Stimulated activated naive CD8-positive, alpha-beta T cell treated with anti-CD3 and anti-CD28 coated beads, Interleukin-15, Interleukin-2, amounts not matched to agents 100 ng/mL and 50 ng/mL, for 24 hours (primary cell): ENCODE data around the gene UBXN4.

Source experiments
- H3K27ac Mint-ChIP-seq: one replicate; pipeline ENCODE4 v1.8.0; 2021; ENCODE audit warnings: mild to moderate bottlenecking, mixed read lengths
- H3K27me3 Mint-ChIP-seq: one replicate; pipeline ENCODE4 v1.8.0; 2021; ENCODE audit warnings: mixed read lengths
- H3K36me3 Mint-ChIP-seq: one replicate; pipeline ENCODE4 v1.8.0; 2021; ENCODE audit warnings: low read depth, mixed read lengths
- H3K4me1 Mint-ChIP-seq: one replicate; pipeline ENCODE4 v1.8.0; 2021; ENCODE audit warnings: low read depth, mixed read lengths
- H3K4me3 Mint-ChIP-seq: one replicate; pipeline ENCODE4 v1.8.0; 2021; ENCODE audit warnings: mild to moderate bottlenecking, mixed read lengths
- H3K9me3 Mint-ChIP-seq: one replicate; pipeline ENCODE4 v1.8.0; 2021; ENCODE audit warnings: mixed read lengths

UBXN4 gene

GRCh38 chr2:135742325-135742757 is 686 bp downstream of the UBXN4 start:
- Mint-ChIP-seq H3K9me3 (no peaks in the 10 kb centered on the region), H3K4me1 (peaks cover 43% of the 10 kb centered on the region), H3K36me3 (peaks cover 32% of the 10 kb centered on the region), H3K4me3 (peak overlapping the region; percentile 89), H3K27me3 (no peaks in the 10 kb centered on the region), H3K27ac (peak overlapping the region; percentile 96)

GRCh38 chr2:135743860-135744259 is 2.2 kb downstream of the UBXN4 start:
- H3K36me3 Mint-ChIP-seq = peaks cover 42% of the 10 kb centered on the region
- peaks cover 43% of the 10 kb centered on the region for H3K4me1 Mint-ChIP-seq
- H3K9me3 Mint-ChIP-seq = no peaks in the 10 kb centered on the region
- H3K27me3 Mint-ChIP-seq = no peaks in the 10 kb centered on the region
- peak overlapping the region; percentile 65 for H3K27ac Mint-ChIP-seq
- peak overlapping the region; percentile 73 for H3K4me3 Mint-ChIP-seq

- H3K27ac Mint-ChIP-seq = no peak overlapping the region
- peaks cover 49% of the 10 kb centered on the region for H3K36me3 Mint-ChIP-seq
- H3K27me3 Mint-ChIP-seq = no peaks in the 10 kb centered on the region
- peaks cover 43% of the 10 kb centered on the region for H3K4me1 Mint-ChIP-seq
- H3K4me3 Mint-ChIP-seq = no peak overlapping the region
- no peaks in the 10 kb centered on the region for H3K9me3 Mint-ChIP-seq
Observed at GRCh38 chr2:135744760-135745314, 3.2 kb downstream of the UBXN4 start.

- H3K4me1 Mint-ChIP-seq = peaks cover 43% of the 10 kb centered on the region
- no peaks in the 10 kb centered on the region for H3K9me3 Mint-ChIP-seq
- H3K27ac Mint-ChIP-seq = no peak overlapping the region
- H3K36me3 Mint-ChIP-seq = peaks cover 53% of the 10 kb centered on the region
- H3K27me3 Mint-ChIP-seq = no peaks in the 10 kb centered on the region
- H3K4me3 Mint-ChIP-seq = no peak overlapping the region
Observed at GRCh38 chr2:135745545-135745944, 3.9 kb downstream of the UBXN4 start.

- Mint-ChIP-seq H3K27me3 (no peaks in the 10 kb centered on the region), H3K9me3 (peaks cover 10% of the 10 kb centered on the region), H3K4me1 (peaks cover 8% of the 10 kb centered on the region), H3K36me3 (peaks cover 71% of the 10 kb centered on the region), H3K4me3 (no peak overlapping the region), H3K27ac (no peak overlapping the region)
Observed at GRCh38 chr2:135755573-135755972, 13.9 kb downstream of the UBXN4 start.

- Mint-ChIP-seq H3K36me3 (peaks cover 77% of the 10 kb centered on the region), H3K27me3 (no peaks in the 10 kb centered on the region), H3K4me3 (no peak overlapping the region), H3K4me1 (peaks cover 8% of the 10 kb centered on the region), H3K27ac (no peak overlapping the region), H3K9me3 (peaks cover 10% of the 10 kb centered on the region)
Observed at GRCh38 chr2:135756692-135757091, 15.0 kb downstream of the UBXN4 start.

GRCh38 chr2:135762022-135762421 is 20.4 kb downstream of the UBXN4 start:
- peaks cover 15% of the 10 kb centered on the region for H3K4me1 Mint-ChIP-seq
- peaks cover 67% of the 10 kb centered on the region for H3K36me3 Mint-ChIP-seq
- H3K27me3 Mint-ChIP-seq = no peaks in the 10 kb centered on the region
- no peak overlapping the region for H3K27ac Mint-ChIP-seq
- peaks cover under 1% of the 10 kb centered on the region for H3K9me3 Mint-ChIP-seq
- no peak overlapping the region for H3K4me3 Mint-ChIP-seq

- Mint-ChIP-seq H3K27me3 (no peaks in the 10 kb centered on the region), H3K27ac (no peak overlapping the region), H3K4me3 (no peak overlapping the region), H3K36me3 (peaks cover 66% of the 10 kb centered on the region), H3K4me1 (peaks cover 18% of the 10 kb centered on the region), H3K9me3 (no peaks in the 10 kb centered on the region)
Observed at GRCh38 chr2:135762530-135762929, 20.9 kb downstream of the UBXN4 start.

- Mint-ChIP-seq H3K36me3 (peaks cover 68% of the 10 kb centered on the region), H3K27me3 (no peaks in the 10 kb centered on the region), H3K9me3 (no peaks in the 10 kb centered on the region), H3K4me3 (no peak overlapping the region), H3K4me1 (peaks cover 20% of the 10 kb centered on the region), H3K27ac (no peak overlapping the region)
Observed at GRCh38 chr2:135768863-135769262, 27.2 kb downstream of the UBXN4 start.

- peak overlapping the region; percentile 57 for H3K27ac Mint-ChIP-seq
- peaks cover 72% of the 10 kb centered on the region for H3K36me3 Mint-ChIP-seq
- H3K4me1 Mint-ChIP-seq = peaks cover 13% of the 10 kb centered on the region
- no peak overlapping the region for H3K4me3 Mint-ChIP-seq
- no peaks in the 10 kb centered on the region for H3K9me3 Mint-ChIP-seq
- H3K27me3 Mint-ChIP-seq = no peaks in the 10 kb centered on the region
Observed at GRCh38 chr2:135773319-135773718, 31.7 kb downstream of the UBXN4 start.

GRCh38 chr2:135773917-135774316 is 32.3 kb downstream of the UBXN4 start:
- peaks cover 13% of the 10 kb centered on the region for H3K4me1 Mint-ChIP-seq
- no peak overlapping the region for H3K27ac Mint-ChIP-seq
- H3K36me3 Mint-ChIP-seq = peaks cover 74% of the 10 kb centered on the region
- H3K27me3 Mint-ChIP-seq = no peaks in the 10 kb centered on the region
- no peak overlapping the region for H3K4me3 Mint-ChIP-seq
- H3K9me3 Mint-ChIP-seq = no peaks in the 10 kb centered on the region

GRCh38 chr2:135775420-135775819 is 33.8 kb downstream of the UBXN4 start:
- H3K27me3 Mint-ChIP-seq = no peaks in the 10 kb centered on the region
- H3K4me1 Mint-ChIP-seq = peaks cover 13% of the 10 kb centered on the region
- H3K9me3 Mint-ChIP-seq = no peaks in the 10 kb centered on the region
- H3K27ac Mint-ChIP-seq = no peak overlapping the region
- H3K36me3 Mint-ChIP-seq = peaks cover 70% of the 10 kb centered on the region
- no peak overlapping the region for H3K4me3 Mint-ChIP-seq

GRCh38 chr2:135776367-135776766 is 34.7 kb downstream of the UBXN4 start:
- Mint-ChIP-seq H3K36me3 (peaks cover 72% of the 10 kb centered on the region), H3K27me3 (no peaks in the 10 kb centered on the region), H3K4me3 (no peak overlapping the region), H3K27ac (no peak overlapping the region), H3K9me3 (no peaks in the 10 kb centered on the region), H3K4me1 (peaks cover 13% of the 10 kb centered on the region)

- Mint-ChIP-seq H3K36me3 (peaks cover 78% of the 10 kb centered on the region), H3K27ac (no peak overlapping the region), H3K27me3 (no peaks in the 10 kb centered on the region), H3K9me3 (no peaks in the 10 kb centered on the region), H3K4me3 (no peak overlapping the region), H3K4me1 (no peaks in the 10 kb centered on the region)
Observed at GRCh38 chr2:135782231-135782630, 40.6 kb downstream of the UBXN4 start.

GRCh38 chr2:135783439-135783838 is 41.8 kb downstream of the UBXN4 start:
- Mint-ChIP-seq H3K36me3 (peaks cover 76% of the 10 kb centered on the region), H3K4me3 (no peak overlapping the region), H3K4me1 (no peaks in the 10 kb centered on the region), H3K27me3 (no peaks in the 10 kb centered on the region), H3K9me3 (no peaks in the 10 kb centered on the region), H3K27ac (no peak overlapping the region)

- no peaks in the 10 kb centered on the region for H3K4me1 Mint-ChIP-seq
- H3K36me3 Mint-ChIP-seq = peaks cover 67% of the 10 kb centered on the region
- no peaks in the 10 kb centered on the region for H3K27me3 Mint-ChIP-seq
- no peak overlapping the region for H3K4me3 Mint-ChIP-seq
- H3K9me3 Mint-ChIP-seq = no peaks in the 10 kb centered on the region
- no peak overlapping the region for H3K27ac Mint-ChIP-seq
Observed at GRCh38 chr2:135785032-135785431, 43.4 kb downstream of the UBXN4 start.
